Omental fat pad (tissue), 4 donors: ENCODE data around the gene LTB4R. TPM values are rescaled to one million over a fixed set of nuclear protein-coding genes. Genes with fewer than 3 reads are reported as not detected.

Source experiments
- ATAC-seq: fragments of 150-250 bp; one replicate; pipeline ENCODE4 v1.9.1; 2016; ENCODE audit warnings: mild to moderate bottlenecking, moderate library complexity; ENCODE audit not compliant: low FRiP score
- DNase-seq: peaks from one replicate; pipeline ENCODE4 v3.0.0-alpha.2; 2019; ENCODE audit warnings: low spot score
- CTCF ChIP-seq, 3 donors: fragments of 450-650 bp; IDR thresholded peaks; one replicate each; pipeline ENCODE4 v1.5.1; 2016 to 2017; ENCODE audit warnings: antibody characterized with exemption in 3 of 3, mild to moderate bottlenecking in 3 of 3, moderate library complexity in 2 of 3
- total RNA-seq, 4 donors: library from RNA; depleted of rRNA; stranded (reverse); fragments of >200 nt; gene quantifications; one replicate each; pipeline ENCODE4 v1.1.0, GENCODE V29; 2016

LTB4R gene
- total RNA-seq, 4 donors from 2014 or later = 5.0 to 16.7 (median 12.6) TPM

- TF ChIP-seq CTCF (IDR thresholded peaks at IDR 0.05) = no peak
- no peak for DNase-seq
- ATAC-seq = no peak
These were observed 43.8 kb upstream of the LTB4R start for GRCh38 chr14:24267516-24267915.

- no peak for DNase-seq
- TF ChIP-seq CTCF (IDR thresholded peaks at IDR 0.05) = no peak
- ATAC-seq = no peak
These were observed 43.1 kb upstream of the LTB4R start for GRCh38 chr14:24268225-24268624.

- DNase-seq (no peak), ATAC-seq (no peak)
- TF ChIP-seq CTCF (IDR thresholded peaks at IDR 0.05) = no peak
These were observed 41.9 kb upstream of the LTB4R start for GRCh38 chr14:24269368-24269767.

- TF ChIP-seq CTCF (IDR thresholded peaks at IDR 0.05) = no peak
- ATAC-seq (no peak), DNase-seq (no peak)
These were observed 41.3 kb upstream of the LTB4R start for GRCh38 chr14:24269910-24270536.

- DNase-seq (no peak), ATAC-seq (peak; percentile 7)
- TF ChIP-seq CTCF (IDR thresholded peaks at IDR 0.05) = no peak
These were observed 40.7 kb upstream of the LTB4R start for GRCh38 chr14:24270537-24271133.

- TF ChIP-seq CTCF (IDR thresholded peaks at IDR 0.05) = no peak
- DNase-seq (no peak), ATAC-seq (peak; percentile 85)
These were observed 40.0 kb upstream of the LTB4R start, which contains the start of gene RABGGTA for GRCh38 chr14:24271134-24271833. Gene RABGGTA, minus strand, starts transcription at chr14:24271597. Its CDS starts 482 bp downstream, at chr14:24271115.
